Chondrocyte (in vitro differentiated cells): Measurements from ENCODE around the gene COL15A1. TPM values are rescaled to one million over a fixed set of nuclear protein-coding genes. Genes with fewer than 3 reads are reported as not detected.
A peak's percentile ranks its signal among the peaks of the same experiment; 100 is the strongest.

ENCODE experiments used
- DNase-seq: peaks from one replicate; pipeline ENCODE4 v3.0.0; 2021; ENCODE audit warnings: mixed read lengths, low spot score
- H3K27ac Mint-ChIP-seq: one replicate; pipeline ENCODE4 v1.8.0; 2021; ENCODE audit warnings: mild to moderate bottlenecking, moderate library complexity, mixed read lengths; ENCODE audit not compliant: unreplicated experiment
- H3K27me3 Mint-ChIP-seq: 2 replicates; pipeline ENCODE4 v1.8.0; 2021; ENCODE audit warnings: low read depth, mixed read lengths
- H3K36me3 Mint-ChIP-seq: 2 replicates; pipeline ENCODE4 v1.8.0; 2021; ENCODE audit warnings: low read depth, mixed read lengths
- H3K4me1 Mint-ChIP-seq: 2 replicates; pipeline ENCODE4 v1.8.0; 2021; ENCODE audit warnings: low read depth, mild to moderate bottlenecking, mixed read lengths
- H3K4me3 Mint-ChIP-seq: one replicate; pipeline ENCODE4 v1.8.0; 2021; ENCODE audit warnings: mild to moderate bottlenecking, moderate library complexity, mixed read lengths; ENCODE audit not compliant: unreplicated experiment
- H3K9me3 Mint-ChIP-seq: 2 replicates; pipeline ENCODE4 v1.8.0; 2021; ENCODE audit warnings: low read depth, mixed read lengths
- CTCF ChIP-seq: fragments of 200-600 bp; sonication (generic); IDR thresholded peaks from 2 replicates; pipeline ENCODE4 v1.5.0; 2021; ENCODE audit warnings: antibody characterized with exemption, mild to moderate bottlenecking, moderate library complexity
- total RNA-seq: library from RNA; stranded (reverse); gene quantifications from 3 replicates; pipeline ENCODE4 v1.2.1, GENCODE V29; 2021

The COL15A1 gene
- total RNA-seq, 1 donor from 2014 or later, result 5.4 TPM

- Mint-ChIP-seq H3K27ac (no peak overlapping the region), H3K4me1 (peaks cover 23% of the 10 kb centered on the region), H3K36me3 (no peaks in the 10 kb centered on the region), H3K9me3 (no peaks in the 10 kb centered on the region), H3K4me3 (no peak overlapping the region), H3K27me3 (peaks cover 36% of the 10 kb centered on the region)
- no peak for TF ChIP-seq CTCF
- no peak for DNase-seq
Measured at GRCh38 chr9:98977813-98978212, 34.1 kb downstream of the COL15A1 start.

- H3K4me1 Mint-ChIP-seq, result peaks cover 25% of the 10 kb centered on the region
- H3K36me3 Mint-ChIP-seq, result no peaks in the 10 kb centered on the region
- no peak overlapping the region for H3K27ac Mint-ChIP-seq
- DNase-seq, result no peak
- no peaks in the 10 kb centered on the region for H3K9me3 Mint-ChIP-seq
- H3K27me3 Mint-ChIP-seq, result peaks cover 33% of the 10 kb centered on the region
- TF ChIP-seq CTCF, result no peak
- H3K4me3 Mint-ChIP-seq, result no peak overlapping the region
Measured at GRCh38 chr9:98978231-98978681, 34.5 kb downstream of the COL15A1 start.

GRCh38 chr9:98980291-98980690 lies 36.6 kb downstream of the COL15A1 start:
- H3K27ac Mint-ChIP-seq, result no peak overlapping the region
- no peak for DNase-seq
- peaks cover 25% of the 10 kb centered on the region for H3K27me3 Mint-ChIP-seq
- H3K4me1 Mint-ChIP-seq, result peaks cover 27% of the 10 kb centered on the region
- H3K9me3 Mint-ChIP-seq, result no peaks in the 10 kb centered on the region
- H3K4me3 Mint-ChIP-seq, result no peak overlapping the region
- TF ChIP-seq CTCF, result no peak
- H3K36me3 Mint-ChIP-seq, result no peaks in the 10 kb centered on the region

- no peak for DNase-seq
- no peak for TF ChIP-seq CTCF
- Mint-ChIP-seq H3K27ac (peak overlapping the region; percentile 77), H3K36me3 (peaks cover 3% of the 10 kb centered on the region), H3K9me3 (no peaks in the 10 kb centered on the region), H3K4me1 (peaks cover 29% of the 10 kb centered on the region), H3K4me3 (no peak overlapping the region), H3K27me3 (peaks cover 23% of the 10 kb centered on the region)
Measured at GRCh38 chr9:98983295-98984268, 39.9 kb downstream of the COL15A1 start.

- Mint-ChIP-seq H3K9me3 (no peaks in the 10 kb centered on the region), H3K4me3 (no peak overlapping the region), H3K27me3 (peaks cover 16% of the 10 kb centered on the region), H3K36me3 (peaks cover 3% of the 10 kb centered on the region), H3K27ac (no peak overlapping the region), H3K4me1 (peaks cover 43% of the 10 kb centered on the region)
- DNase-seq, result no peak
- TF ChIP-seq CTCF, result no peak
Measured at GRCh38 chr9:98985596-98985995, 41.9 kb downstream of the COL15A1 start.
